ENCODE results near the gene GLB1L3.

The GLB1L3 gene

GRCh38 chr11:134363161-134363560 lies 87.0 kb downstream of the GLB1L3 start:
- no peak for DNase-seq (ENCODE audit: low spot score)

GRCh38 chr11:134363592-134363991 lies 87.4 kb downstream of the GLB1L3 start:
- DNase-seq (ENCODE audit: low spot score), result no peak

- DNase-seq (ENCODE audit: low spot score), result no peak
These were observed 88.1 kb downstream of the GLB1L3 start for GRCh38 chr11:134364261-134364660.

GRCh38 chr11:134365011-134365925 lies 89.1 kb downstream of the GLB1L3 start:
- DNase-seq (ENCODE audit: low spot score), result no peak

GRCh38 chr11:134366254-134366653 lies 90.1 kb downstream of the GLB1L3 start:
- DNase-seq (ENCODE audit: low spot score), result no peak

- DNase-seq (ENCODE audit: low spot score), result no peak
These were observed 91.6 kb downstream of the GLB1L3 start for GRCh38 chr11:134367781-134368180.
